GM20000 (cell line): ENCODE data around the gene SLC35F4.
A peak's percentile ranks its signal among the peaks of the same experiment; 100 is the strongest.

ENCODE experiments used
- DNase-seq: peaks from one replicate; pipeline ENCODE4 v3.0.0; 2012; ENCODE audit warnings: low spot score
- CTCF ChIP-seq: IDR thresholded peaks from 2 replicates; pipeline ENCODE4 v1.5.1; 2012; ENCODE audit warnings: mild to moderate bottlenecking, control low read depth; ENCODE audit errors: extremely low read depth, missing control alignments

Gene SLC35F4

GRCh38 chr14:57865403-57866198, at the start of gene SLC35F4:
Gene SLC35F4 (minus strand): TSS chr14:57866092.
- DNase-seq: peak; percentile 45
- TF ChIP-seq CTCF: no peak

DNA sequence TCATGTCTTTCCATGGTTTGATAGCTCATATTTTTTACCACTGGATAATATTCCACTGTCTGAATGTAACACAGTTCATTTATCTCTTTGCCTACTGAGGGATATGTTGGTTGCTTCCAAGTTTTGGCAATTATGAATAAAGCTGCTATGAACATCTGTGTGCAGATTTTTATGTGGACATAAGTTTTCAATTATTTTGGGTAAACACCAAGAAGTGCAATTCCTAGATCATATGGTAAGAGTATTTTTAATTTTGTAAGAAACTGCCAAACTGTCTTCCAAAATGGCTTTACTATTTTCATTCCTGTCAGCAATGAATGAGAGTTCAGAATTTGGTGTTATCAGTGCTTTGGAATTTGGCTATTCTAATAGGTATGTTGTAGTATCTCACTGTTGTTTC, 43.7 kb upstream of the SLC35F4 start:
- no peak for DNase-seq
- no peak for TF ChIP-seq CTCF

GRCh38 chr14:57903954-57904353, 38.1 kb upstream of the SLC35F4 start:
- no peak for DNase-seq
- no peak for TF ChIP-seq CTCF

DNA sequence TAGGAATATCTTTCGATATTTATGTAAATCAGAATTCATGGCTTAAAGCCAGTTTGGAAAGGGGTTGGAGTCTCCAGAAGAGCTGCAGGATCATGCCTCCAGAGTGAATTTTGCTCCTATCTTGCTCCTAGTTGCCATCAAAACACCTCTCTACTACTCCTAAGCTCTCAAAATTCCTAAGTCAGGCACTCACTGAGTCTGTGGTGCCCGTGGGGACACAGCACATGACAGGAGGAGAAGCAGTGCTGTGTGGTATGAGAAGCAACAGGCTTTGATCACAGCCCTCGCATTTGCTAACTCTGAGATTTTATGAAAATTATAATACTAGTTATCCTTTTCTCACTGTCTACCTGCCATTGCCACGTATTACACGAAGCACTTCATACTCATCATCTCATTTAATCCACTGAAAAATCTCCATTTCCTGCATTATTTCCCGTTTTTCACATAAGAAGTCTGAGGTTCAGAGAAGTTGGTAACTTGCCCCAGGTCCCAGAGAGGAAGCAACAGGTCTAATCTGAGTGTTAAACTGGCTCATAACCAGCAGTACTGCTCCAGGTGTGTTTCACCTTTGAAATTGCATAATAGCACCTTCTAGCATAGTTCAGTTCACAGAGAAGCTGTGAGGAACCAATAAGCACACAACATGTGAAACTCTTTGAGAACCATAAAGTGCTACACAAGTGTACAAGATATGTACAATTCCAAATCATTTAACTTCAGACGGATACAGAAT, 33.1 kb upstream of the SLC35F4 start:
- DNase-seq: no peak
- no peak for TF ChIP-seq CTCF

DNA sequence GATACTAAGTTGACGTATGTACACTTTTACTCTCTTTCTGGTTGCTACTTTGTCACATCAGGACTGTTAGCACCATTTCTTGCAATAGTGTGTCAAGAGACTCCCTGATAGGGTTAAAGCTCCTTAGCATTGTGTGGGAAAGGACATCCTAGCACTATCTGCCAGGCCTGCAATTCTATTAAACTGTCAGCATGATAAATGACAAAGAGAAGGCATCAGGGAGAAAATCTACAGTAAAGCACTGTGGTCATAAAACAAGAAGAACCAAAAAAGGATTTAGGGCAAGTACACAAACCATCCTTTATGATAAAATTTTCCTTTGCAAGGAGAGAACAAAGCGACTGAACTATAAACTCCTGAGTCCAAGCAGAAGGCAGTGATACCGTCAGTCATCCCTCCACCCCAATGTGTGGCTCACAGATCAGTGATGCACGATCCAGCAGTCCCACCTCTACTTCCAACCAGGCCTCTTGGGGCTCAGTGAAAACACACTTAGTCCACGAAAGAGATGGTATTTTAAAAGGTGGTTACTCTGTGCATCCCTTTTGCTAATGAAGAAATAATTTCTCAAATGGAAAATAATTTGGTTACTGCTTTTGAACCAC, 31.4 kb upstream of the SLC35F4 start:
- no peak for TF ChIP-seq CTCF
- DNase-seq: no peak

DNA sequence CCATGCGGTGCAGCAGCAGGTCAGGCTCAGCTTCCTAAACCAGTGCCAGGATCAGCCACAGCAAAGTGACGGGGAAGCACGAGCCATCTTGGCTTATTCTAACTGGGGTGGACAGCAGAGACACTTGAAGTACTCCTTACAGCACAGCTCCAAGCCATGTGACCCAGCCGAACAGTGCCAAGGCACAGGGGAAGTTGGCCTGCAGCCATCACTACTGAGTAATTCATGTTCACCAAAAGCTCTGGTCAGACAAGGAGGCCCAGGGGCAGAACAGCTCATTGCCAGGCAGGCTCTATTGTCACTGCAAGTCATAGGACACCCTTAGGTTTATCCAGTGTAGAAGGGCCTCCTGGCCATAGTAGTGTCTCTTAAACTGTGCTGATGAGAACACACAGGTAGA, 23.4 kb upstream of the SLC35F4 start:
- TF ChIP-seq CTCF: no peak

GRCh38 chr14:57884175-57884574, 18.3 kb upstream of the SLC35F4 start:
- no peak for TF ChIP-seq CTCF
- DNase-seq: no peak

More for the DNA sequence above, 23.4 kb upstream of the SLC35F4 start:
- no peak for DNase-seq
